Measurements from ENCODE around the gene PNPLA8.
A peak's percentile ranks its signal among the peaks of the same experiment; 100 is the strongest.
"Not testable (repeated sequence)": the region's sequence is repeated elsewhere in the genome, so short reads cannot be mapped to it uniquely, and the experiment has no call there.

PNPLA8 gene

GRCh38 chr7:108529341-108529740 is 3.4 kb upstream of the PNPLA8 start:
- DNase-seq: no peak

- DNase-seq: no peak
Observed at GRCh38 chr7:108528183-108528712, 2.3 kb upstream of the PNPLA8 start.

GRCh38 chr7:108526768-108527017 is 758 bp upstream of the PNPLA8 start:
- DNase-seq: no peak

- DNase-seq: no peak
Observed at GRCh38 chr7:108525327-108525984, 479 bp downstream of the PNPLA8 start.

GRCh38 chr7:108522780-108523179 is 3.2 kb downstream of the PNPLA8 start:
- no peak for DNase-seq

GRCh38 chr7:108517951-108518350 is 8.0 kb downstream of the PNPLA8 start:
- DNase-seq: no peak

- no peak for DNase-seq
Observed at GRCh38 chr7:108515630-108516029, 10.3 kb downstream of the PNPLA8 start.

- no peak for DNase-seq
Observed at GRCh38 chr7:108515013-108515412, 10.9 kb downstream of the PNPLA8 start.

- DNase-seq: no peak
Observed at GRCh38 chr7:108511939-108512338, 14.0 kb downstream of the PNPLA8 start.

GRCh38 chr7:108504576-108504975 is 21.4 kb downstream of the PNPLA8 start:
- not testable (repeated sequence) for DNase-seq

GRCh38 chr7:108503112-108504026 is 22.6 kb downstream of the PNPLA8 start:
- no peak for DNase-seq

GRCh38 chr7:108499566-108499965 is 26.4 kb downstream of the PNPLA8 start:
- DNase-seq: no peak

GRCh38 chr7:108498481-108498880 is 27.5 kb downstream of the PNPLA8 start:
- no peak for DNase-seq

- DNase-seq: peak; percentile 64
Observed at GRCh38 chr7:108497082-108497725, 28.7 kb downstream of the PNPLA8 start.

- no peak for DNase-seq
Observed at GRCh38 chr7:108492742-108493141, 33.2 kb downstream of the PNPLA8 start.

- DNase-seq: no peak
Observed at GRCh38 chr7:108488768-108489538, 37.0 kb downstream of the PNPLA8 start.

GRCh38 chr7:108487646-108488045 is 38.3 kb downstream of the PNPLA8 start:
- DNase-seq: no peak

- DNase-seq: no peak
Observed at GRCh38 chr7:108486291-108486966, 39.5 kb downstream of the PNPLA8 start.

- no peak for DNase-seq
Observed at GRCh38 chr7:108484137-108484536, 41.8 kb downstream of the PNPLA8 start.

- no peak for DNase-seq
Observed at GRCh38 chr7:108480311-108480710, 45.6 kb downstream of the PNPLA8 start.

- no peak for DNase-seq
Observed at GRCh38 chr7:108479751-108480150, 46.2 kb downstream of the PNPLA8 start.

- no peak for DNase-seq
Observed at GRCh38 chr7:108479118-108479517, 46.8 kb downstream of the PNPLA8 start.
